GM23338 (cell line): ENCODE data around the gene SULT2B1. TPM values are rescaled to one million over a fixed set of nuclear protein-coding genes. Genes with fewer than 3 reads are reported as not detected.

Experiments used
- ATAC-seq: fragments of 200-7000 bp; cut with Tn5 transposase; 3 replicates; pipeline ENCODE4 v1.9.1; 2020
- DNase-seq: peaks from one replicate; pipeline ENCODE4 v3.0.0-alpha.2; 2015; ENCODE audit warnings: low spot score
- H2AFZ ChIP-seq: fragments of 200-600 bp; sonication (generic); 2 replicates; pipeline ENCODE4 v1.8.0; 2016; ENCODE audit warnings: antibody characterized with exemption, mild to moderate bottlenecking, moderate library complexity
- H3F3A ChIP-seq: fragments of 200-600 bp; sonication (generic); replicated peaks from 2 replicates; pipeline ENCODE4 v1.8.0; 2017; ENCODE audit warnings: antibody characterized with exemption, mixed run types, low read depth
- H3K27ac ChIP-seq: fragments of 200-600 bp; sonication (generic); 2 replicates; pipeline ENCODE4 v1.6.1; 2016; ENCODE audit warnings: low read depth
- H3K27me3 ChIP-seq: fragments of 200-600 bp; sonication (generic); 2 replicates; pipeline ENCODE4 v1.8.0; 2016; ENCODE audit warnings: mild to moderate bottlenecking, mixed run types, moderate library complexity; ENCODE audit not compliant: insufficient read depth
- H3K36me3 ChIP-seq: fragments of 200-600 bp; sonication (generic); 2 replicates; pipeline ENCODE4 v1.8.0; 2016; ENCODE audit warnings: mild to moderate bottlenecking; ENCODE audit not compliant: insufficient read depth
- H3K4me1 ChIP-seq: fragments of 200-600 bp; sonication (generic); 2 replicates; pipeline ENCODE4 v1.8.0; 2016; ENCODE audit warnings: mild to moderate bottlenecking, moderate library complexity; ENCODE audit not compliant: insufficient read depth
- H3K4me2 ChIP-seq: fragments of 200-600 bp; sonication (generic); 2 replicates; pipeline ENCODE4 v1.7.1; 2017; ENCODE audit warnings: mixed run types
- H3K4me3 ChIP-seq: fragments of 200-600 bp; sonication (generic); 2 replicates; pipeline ENCODE4 v1.6.1; 2016; ENCODE audit warnings: mixed run types
- H3K79me2 ChIP-seq: fragments of 200-600 bp; sonication (generic); replicated peaks from 2 replicates; pipeline ENCODE4 v1.8.0; 2017; ENCODE audit warnings: mild to moderate bottlenecking; ENCODE audit not compliant: insufficient read depth
- H3K9me2 ChIP-seq: fragments of 200-600 bp; sonication (generic); 2 replicates; pipeline ENCODE4 v1.8.0; 2017; ENCODE audit not compliant: insufficient read depth
- H4K20me1 ChIP-seq: fragments of 200-600 bp; sonication (generic); replicated peaks from 2 replicates; pipeline ENCODE4 v1.8.0; 2017; ENCODE audit warnings: mild to moderate bottlenecking; ENCODE audit not compliant: insufficient read depth
- H3K27ac Mint-ChIP-seq: 2 replicates; pipeline ENCODE4 v1.8.0; 2020; ENCODE audit warnings: inconsistent platforms, mild to moderate bottlenecking, moderate library complexity, mixed read lengths
- H3K27me3 Mint-ChIP-seq: 3 replicates; pipeline ENCODE4 v1.8.0; 2022; ENCODE audit warnings: low read depth, mild to moderate bottlenecking, moderate library complexity, mixed read lengths, inconsistent platforms; ENCODE audit not compliant: insufficient read depth, poor library complexity
- H3K36me3 Mint-ChIP-seq: 3 replicates; pipeline ENCODE4 v1.8.0; 2021; ENCODE audit warnings: low read depth, mild to moderate bottlenecking, inconsistent platforms, moderate library complexity, mixed read lengths
- H3K4me1 Mint-ChIP-seq: 3 replicates; pipeline ENCODE4 v1.8.0; 2020; ENCODE audit warnings: mild to moderate bottlenecking, inconsistent platforms, mixed read lengths
- H3K4me3 Mint-ChIP-seq: 3 replicates; pipeline ENCODE4 v1.8.0; 2021; ENCODE audit warnings: moderate library complexity, mild to moderate bottlenecking, inconsistent platforms, mixed read lengths
- H3K9me3 Mint-ChIP-seq: 3 replicates; pipeline ENCODE4 v1.8.0; 2020; ENCODE audit warnings: moderate library complexity, mild to moderate bottlenecking, inconsistent platforms, mixed read lengths
- CREB1 ChIP-seq: fragments of 250-450 bp; sonication (Bioruptor Pico); IDR thresholded peaks from 2 replicates; pipeline ENCODE4 v1.5.0; 2020; ENCODE audit warnings: low read depth, mild to moderate bottlenecking, moderate library complexity
- CTCF ChIP-seq, 2 experiments: fragments of 200-600 bp in 1 of 2; sonication (generic) in 1 of 2; conservative IDR thresholded peaks; 2 replicates each; pipeline versions ENCODE4 v1.5.1 to v1.6.1; 2016 to 2017; ENCODE audit warnings: antibody characterized with exemption in 2 of 2, low read depth in 2 of 2, mild to moderate bottlenecking in 2 of 2, moderate library complexity in 1 of 2
- ETS1 ChIP-seq: IDR thresholded peaks from 2 replicates; pipeline ENCODE4 v1.6.1; 2016; ENCODE audit warnings: antibody characterized with exemption
- EZH2 ChIP-seq: fragments of 200-600 bp; sonication (generic); IDR thresholded peaks from one replicate; pipeline ENCODE4 v1.8.0; 2017; ENCODE audit warnings: antibody characterized with exemption, mild to moderate bottlenecking, low read depth; ENCODE audit not compliant: unreplicated experiment
- EZH2phosphoT487 ChIP-seq: fragments of 200-600 bp; sonication (generic); IDR thresholded peaks from one replicate; pipeline ENCODE4 v1.8.1; 2018; ENCODE audit warnings: antibody characterized with exemption; ENCODE audit not compliant: unreplicated experiment
- JUNB ChIP-seq: IDR thresholded peaks from one replicate; pipeline ENCODE4 v1.6.1; 2016; ENCODE audit warnings: antibody characterized with exemption; ENCODE audit not compliant: unreplicated experiment
- NANOG ChIP-seq: IDR thresholded peaks from 2 replicates; pipeline ENCODE4 v1.6.1; 2016; ENCODE audit warnings: antibody characterized with exemption, borderline replicate concordance
- POLR2AphosphoS5 ChIP-seq: IDR thresholded peaks from 2 replicates; pipeline ENCODE4 v1.6.1; 2016; ENCODE audit warnings: antibody characterized with exemption, low read depth
- REST ChIP-seq: IDR thresholded peaks from one replicate; pipeline ENCODE4 v1.6.1; 2018; ENCODE audit warnings: antibody characterized with exemption; ENCODE audit not compliant: unreplicated experiment
- STAT1 ChIP-seq: IDR thresholded peaks from one replicate; pipeline ENCODE4 v1.6.1; 2016; ENCODE audit warnings: antibody characterized with exemption; ENCODE audit not compliant: unreplicated experiment
- ZNF114 ChIP-seq: fragments of 250-450 bp; sonication (Bioruptor Pico); IDR thresholded peaks from 2 replicates; pipeline ENCODE4 v1.5.0; 2020; ENCODE audit warnings: mild to moderate bottlenecking, moderate library complexity
- ZNF331 ChIP-seq: fragments of 250-450 bp; sonication (Bioruptor Pico); IDR thresholded peaks from 2 replicates; pipeline ENCODE4 v1.5.0; 2020; ENCODE audit warnings: low read depth, mild to moderate bottlenecking, moderate library complexity
- ZNF462 ChIP-seq: fragments of 250-450 bp; sonication (Bioruptor Pico); IDR thresholded peaks from 2 replicates; pipeline ENCODE4 v1.5.0; 2020; ENCODE audit warnings: mild to moderate bottlenecking, moderate library complexity
- polyA plus RNA-seq: library from polyadenylated mRNA; unstranded; fragments of >200 nt; fragmentation: Nextera tagmentation; extraction: Ambion mirVana; gene quantifications from 2 replicates; pipeline ENCODE4 v1.2.1, GENCODE V29; 2016
- total RNA-seq: library from RNA; depleted of rRNA; stranded (reverse); fragments of >200 nt; shearing (Covaris generic); gene quantifications from 2 replicates; pipeline ENCODE4 v1.2.3, GENCODE V29; 2014

SULT2B1 gene
- total and polyA plus RNA-seq, 2 experiments from 2014 or later: 1.3 to 2.5 TPM

GRCh38 chr19:48511800-48512503 is 40.0 kb upstream of the SULT2B1 start, which contains the start of gene LMTK3:
LMTK3 (minus strand) TSS chr19:48511835; CDS start chr19:48511576, 259 bp downstream.
- no peaks in the 10 kb centered on the region for H3K9me3 Mint-ChIP-seq
- Histone ChIP-seq H3K9me2 (no peaks in the 10 kb centered on the region), H3K79me2 (no peaks in the 10 kb centered on the region), H3K4me1 (no peaks in the 10 kb centered on the region), H3F3A (peaks cover 9% of the 10 kb centered on the region; the same call in 1 of the 2 replicates), H2AFZ (peak within 1 kb of the TSS; percentile 96), H4K20me1 (no peaks in the 10 kb centered on the region), H3K27me3 (peaks cover 11% of the 10 kb centered on the region), H3K4me3 (peak within 1 kb of the TSS; percentile 90), H3K36me3 (no peaks in the 10 kb centered on the region), H3K27ac (no peak within 1 kb of the TSS), H3K4me2 (peak within 1 kb of the TSS; percentile 99)
- H3K36me3 Mint-ChIP-seq: peaks cover 5% of the 10 kb centered on the region; the same call in 2 of the 3 replicates
- H3K27me3 Mint-ChIP-seq: peaks cover 21% of the 10 kb centered on the region
- ATAC-seq (peak; percentile 5), DNase-seq (peak; percentile 87)
- peak within 1 kb of the TSS; percentile 83 for H3K4me3 Mint-ChIP-seq
- H3K4me1 Mint-ChIP-seq: peaks cover 19% of the 10 kb centered on the region
- H3K27ac Mint-ChIP-seq: no peak within 1 kb of the TSS
- TF ChIP-seq EZH2 (no peak), POLR2AphosphoS5 (no peak), CREB1 (CRISPR knock-in tag) (no peak), JUNB (no peak), EZH2phosphoT487 (no peak), ZNF114 (CRISPR knock-in tag) (no peak), REST (no peak), ZNF331 (CRISPR knock-in tag) (no peak), CTCF (conservative IDR thresholded peaks at IDR 0.05; ENCODE audit: low read depth in 2 of 2) (no peak), STAT1 (no peak), NANOG (no peak), ETS1 (no peak), ZNF462 (no peak)
